ENCODE data around the gene CTSH.

GRCh38 chr15:78921517-78921916 is 23.3 kb downstream of the CTSH start:
- TF ChIP-seq POLR2AphosphoS5 (IDR thresholded peaks at IDR 0.05; ENCODE audit: low read depth) (no peak), CTCF (conservative IDR thresholded peaks at IDR 0.05; ENCODE audit: low read depth in 2 of 2) (no peak), ZNF114 (CRISPR knock-in tag; IDR thresholded peaks at IDR 0.05) (no peak), EZH2 (IDR thresholded peaks at IDR 0.05; ENCODE audit: low read depth, unreplicated experiment) (no peak), EZH2phosphoT487 (IDR thresholded peaks at IDR 0.05; ENCODE audit: unreplicated experiment) (no peak), REST (IDR thresholded peaks at IDR 0.05; ENCODE audit: unreplicated experiment) (no peak), ZNF331 (CRISPR knock-in tag; IDR thresholded peaks at IDR 0.05; ENCODE audit: low read depth) (no peak)
